GM12801 (cell line): ENCODE data around the gene ZFP14.

Source experiments
- TF ChIP-seq, protein P1 (sequence below): IDR thresholded peaks from one replicate; pipeline ENCODE4 v1.5.1; 2011; ENCODE audit warnings: control low read depth; ENCODE audit not compliant: insufficient read length; ENCODE audit errors: extremely low read depth

Gene ZFP14

DNA sequence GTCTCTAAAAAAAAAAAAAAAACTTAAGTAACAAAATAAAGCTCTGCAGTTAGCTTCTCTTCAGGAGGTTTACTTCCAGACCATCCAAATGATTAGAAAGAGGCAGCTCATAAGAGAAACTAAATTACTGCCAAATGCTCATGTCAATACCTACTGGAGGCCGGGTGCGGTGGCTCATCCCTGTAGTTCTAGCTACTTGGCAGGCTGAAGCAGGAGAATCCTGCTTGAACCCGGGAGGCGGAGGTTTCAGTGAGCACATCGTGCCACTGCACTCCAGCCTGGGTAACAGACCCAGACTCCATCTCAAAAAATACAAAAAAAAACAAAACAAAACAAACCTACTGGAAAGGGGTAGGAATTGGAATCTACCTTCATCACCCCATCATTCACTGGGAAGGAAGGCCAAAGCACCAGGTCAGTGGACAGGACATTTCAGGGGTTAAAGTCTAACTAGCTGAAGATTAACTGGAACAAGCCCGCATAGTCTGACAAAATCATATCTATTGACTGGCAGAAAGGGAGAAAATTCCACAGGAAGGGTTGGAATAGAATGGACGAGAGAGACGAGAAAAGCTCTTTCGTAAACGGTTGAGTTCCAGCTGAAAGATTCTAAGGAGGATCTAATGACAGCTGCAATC lies 1.3 kb downstream of the ZFP14 start:
- TF ChIP-seq, protein P1, sequence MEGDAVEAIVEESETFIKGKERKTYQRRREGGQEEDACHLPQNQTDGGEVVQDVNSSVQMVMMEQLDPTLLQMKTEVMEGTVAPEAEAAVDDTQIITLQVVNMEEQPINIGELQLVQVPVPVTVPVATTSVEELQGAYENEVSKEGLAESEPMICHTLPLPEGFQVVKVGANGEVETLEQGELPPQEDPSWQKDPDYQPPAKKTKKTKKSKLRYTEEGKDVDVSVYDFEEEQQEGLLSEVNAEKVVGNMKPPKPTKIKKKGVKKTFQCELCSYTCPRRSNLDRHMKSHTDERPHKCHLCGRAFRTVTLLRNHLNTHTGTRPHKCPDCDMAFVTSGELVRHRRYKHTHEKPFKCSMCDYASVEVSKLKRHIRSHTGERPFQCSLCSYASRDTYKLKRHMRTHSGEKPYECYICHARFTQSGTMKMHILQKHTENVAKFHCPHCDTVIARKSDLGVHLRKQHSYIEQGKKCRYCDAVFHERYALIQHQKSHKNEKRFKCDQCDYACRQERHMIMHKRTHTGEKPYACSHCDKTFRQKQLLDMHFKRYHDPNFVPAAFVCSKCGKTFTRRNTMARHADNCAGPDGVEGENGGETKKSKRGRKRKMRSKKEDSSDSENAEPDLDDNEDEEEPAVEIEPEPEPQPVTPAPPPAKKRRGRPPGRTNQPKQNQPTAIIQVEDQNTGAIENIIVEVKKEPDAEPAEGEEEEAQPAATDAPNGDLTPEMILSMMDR, result no peak

DNA sequence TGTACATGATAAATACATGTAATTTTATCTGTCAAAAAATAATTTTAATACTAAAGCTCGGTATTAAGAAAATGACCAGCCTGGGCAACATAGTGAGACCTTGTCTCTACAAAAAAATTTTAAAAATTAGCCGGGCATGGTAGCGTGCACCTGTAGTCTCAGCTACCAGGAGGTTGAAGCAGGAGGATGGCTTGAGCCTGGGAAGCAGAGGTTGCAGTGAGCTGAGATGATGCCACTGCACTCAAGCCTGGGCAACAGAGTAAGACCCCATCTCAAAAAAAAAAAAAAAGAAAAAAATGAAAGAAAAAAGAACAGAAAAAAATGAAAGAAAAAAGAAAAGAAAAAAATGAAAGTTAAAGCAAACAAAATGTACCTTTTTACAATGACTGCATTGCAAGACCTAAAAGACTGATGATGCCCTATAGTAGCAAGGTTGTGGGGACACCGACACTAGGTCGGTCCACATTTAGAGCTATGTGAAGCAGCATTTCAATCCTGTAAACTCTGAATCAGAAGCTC lies 5.3 kb downstream of the ZFP14 start:
- TF ChIP-seq, protein P1, result no peak

DNA sequence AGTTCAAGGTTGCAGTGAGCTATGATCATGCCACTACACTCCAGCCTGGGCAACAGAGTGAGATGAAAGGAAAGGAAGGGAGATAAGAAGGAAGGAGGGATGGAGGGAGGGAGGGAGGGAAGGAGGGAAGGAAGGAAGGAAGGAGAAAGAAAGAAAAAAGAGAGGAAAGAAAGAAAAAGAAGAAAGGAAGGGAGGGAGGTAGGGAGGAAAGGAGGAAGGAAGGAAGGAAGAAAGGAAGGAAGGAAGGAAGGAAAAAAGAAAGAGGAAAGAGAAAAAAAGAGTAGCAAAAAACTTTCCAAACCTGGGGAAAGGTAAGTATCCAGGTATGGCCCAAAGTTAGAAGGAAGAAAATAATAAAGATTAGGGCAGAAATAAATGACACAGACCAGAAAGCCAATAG lies 7.1 kb downstream of the ZFP14 start:
- TF ChIP-seq, protein P1, result no peak

DNA sequence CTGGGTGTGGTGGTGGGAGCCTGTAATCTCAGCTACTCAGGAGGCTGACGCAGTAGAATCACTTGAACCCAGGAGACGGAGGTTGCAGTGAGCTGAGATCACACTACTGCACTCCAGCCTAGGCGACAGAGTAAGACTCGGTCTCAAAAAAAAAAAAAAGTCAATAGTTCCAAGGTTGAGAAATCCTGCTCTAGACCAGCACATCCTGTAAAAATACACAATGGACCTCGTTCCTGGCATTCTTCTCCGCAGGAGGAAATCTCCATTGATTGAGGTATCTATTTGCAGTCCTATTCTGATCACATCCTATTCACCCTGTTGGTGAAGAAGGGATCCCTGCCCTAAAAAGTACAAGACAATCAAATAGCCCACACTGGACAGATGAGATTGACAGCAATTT lies 15.2 kb downstream of the ZFP14 start:
- TF ChIP-seq, protein P1, result no peak

DNA sequence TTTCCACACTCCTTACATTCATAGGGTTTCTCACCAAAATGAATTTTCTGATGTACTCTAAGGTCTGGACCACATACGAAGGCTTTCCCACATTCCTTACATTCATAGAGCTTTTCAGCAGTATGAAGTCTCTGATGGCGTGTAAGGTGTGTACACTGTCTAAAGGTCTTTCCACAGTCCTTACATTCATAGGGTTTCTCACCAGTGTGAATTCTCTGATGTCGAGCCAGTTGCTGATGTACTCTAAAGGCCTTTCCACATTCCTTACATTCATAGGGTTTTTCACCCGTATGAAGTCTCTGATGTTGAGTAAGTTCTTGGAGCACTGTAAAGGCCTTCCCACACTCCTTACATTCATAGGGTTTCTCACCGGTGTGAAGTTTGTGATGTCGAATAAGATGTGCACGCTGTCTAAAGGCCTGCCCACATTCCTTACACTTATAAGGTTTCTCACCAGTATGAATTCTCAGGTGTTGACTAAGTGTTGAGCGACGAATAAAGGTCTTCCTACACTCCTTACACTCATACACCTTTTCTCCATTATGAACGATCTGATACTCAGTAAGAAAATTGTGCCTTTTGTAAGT lies 38.1 kb downstream of the ZFP14 start:
- TF ChIP-seq, protein P1, result no peak

DNA sequence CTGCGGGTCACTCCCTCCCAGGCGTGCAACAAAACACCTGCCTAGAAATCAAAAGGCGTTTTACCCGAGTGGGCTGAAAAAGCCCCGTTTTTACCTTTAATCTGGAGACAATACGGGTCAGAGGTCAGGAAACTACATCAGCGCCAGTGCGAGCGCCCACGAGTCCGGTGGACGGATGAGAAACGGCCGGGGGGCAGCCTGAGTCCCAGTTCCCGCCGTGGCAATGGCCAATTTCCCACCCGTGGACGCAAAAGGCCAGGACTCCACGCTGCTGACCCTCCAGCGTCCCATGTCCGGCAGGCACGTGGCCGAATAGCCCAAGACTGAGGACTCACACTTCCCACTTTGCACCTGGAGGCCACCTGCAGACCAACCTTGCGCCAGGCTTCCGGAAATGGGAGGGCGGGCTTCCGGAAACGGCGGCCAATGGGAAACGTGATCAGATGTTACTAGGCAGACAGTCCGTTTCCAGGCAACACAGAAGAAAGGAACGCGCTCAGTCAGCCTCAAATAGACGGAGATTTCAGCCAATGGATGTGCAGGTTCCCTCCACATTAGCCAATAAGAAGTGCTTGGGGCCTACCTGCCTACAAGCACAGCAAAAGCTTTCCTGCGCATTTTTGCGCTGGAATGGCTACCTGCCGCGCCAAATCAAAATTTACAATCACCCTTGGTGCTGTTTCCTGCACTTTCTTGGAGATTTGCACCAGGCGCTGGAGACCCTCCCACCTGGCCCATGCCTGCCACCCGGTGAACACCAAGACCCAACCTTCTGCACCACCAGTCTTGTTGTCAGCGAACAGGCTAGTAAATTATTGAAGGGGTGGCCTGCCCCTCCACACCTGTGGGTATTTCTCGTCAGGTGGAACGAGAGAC lies 47.4 kb downstream of the ZFP14 start:
- TF ChIP-seq, protein P1, result no peak

DNA sequence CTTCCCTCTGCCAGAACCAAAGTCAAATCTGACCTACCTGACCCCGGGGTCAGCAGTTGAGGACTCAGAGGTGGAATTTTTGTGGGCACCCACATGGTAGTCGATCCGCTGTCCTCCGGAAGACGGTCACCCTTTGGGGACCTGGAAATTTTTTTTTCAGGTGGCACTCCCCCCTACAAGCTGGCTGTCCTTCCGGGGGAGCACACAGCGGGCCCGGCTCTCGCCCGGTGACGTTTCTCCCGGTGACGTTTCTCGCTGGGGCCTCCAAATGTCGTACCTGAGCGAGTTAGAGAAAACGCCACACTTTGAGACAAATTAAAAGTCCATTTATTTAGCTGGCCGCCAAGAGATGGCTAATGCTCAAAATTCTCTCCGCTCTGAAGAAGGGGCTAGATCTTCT lies 48.8 kb downstream of the ZFP14 start:
- TF ChIP-seq, protein P1, result no peak
